GM18907 (cell line): ENCODE measurements around the gene FAM120A.
"Not testable (repeated sequence)": the region's sequence is repeated elsewhere in the genome, so short reads cannot be mapped to it uniquely, and the experiment has no call there.

Experiments used
- ATAC-seq: cut with Tn5 transposase; IDR thresholded peaks from one replicate; pipeline ENCODE4 v1.9.1; 2021; ENCODE audit warnings: mild to moderate bottlenecking, moderate library complexity; ENCODE audit not compliant: unreplicated experiment

FAM120A gene

GRCh38 chr9:93450945-93451815 is at the start of gene FAM120A:
TSS of gene FAM120A (plus strand) at chr9:93451685. CDS start at chr9:93451916, 231 bp downstream.
- ATAC-seq: peak; percentile 57

- no peak for ATAC-seq
These were observed 45.1 kb upstream of the FAM120A start for GRCh38 chr9:93406371-93406770.

- no peak for ATAC-seq
These were observed 38.0 kb upstream of the FAM120A start for GRCh38 chr9:93413530-93413929.

- ATAC-seq: no peak
These were observed 36.3 kb upstream of the FAM120A start for GRCh38 chr9:93415176-93415690.

GRCh38 chr9:93416530-93417235 is 34.8 kb upstream of the FAM120A start:
- no peak for ATAC-seq

- ATAC-seq: no peak
These were observed 33.9 kb upstream of the FAM120A start for GRCh38 chr9:93417538-93417937.

GRCh38 chr9:93419023-93419422 is 32.5 kb upstream of the FAM120A start:
- ATAC-seq: no peak

GRCh38 chr9:93422977-93423616 is 28.4 kb upstream of the FAM120A start:
- ATAC-seq: no peak

GRCh38 chr9:93427655-93428379 is 23.7 kb upstream of the FAM120A start:
- no peak for ATAC-seq

GRCh38 chr9:93431539-93432105 is 19.9 kb upstream of the FAM120A start:
- no peak for ATAC-seq

GRCh38 chr9:93432964-93433363 is 18.5 kb upstream of the FAM120A start:
- no peak for ATAC-seq

GRCh38 chr9:93434056-93434455 is 17.4 kb upstream of the FAM120A start:
- ATAC-seq: no peak

GRCh38 chr9:93435386-93435785 is 16.1 kb upstream of the FAM120A start:
- ATAC-seq: no peak

- no peak for ATAC-seq
These were observed 15.3 kb upstream of the FAM120A start for GRCh38 chr9:93436218-93436617.

GRCh38 chr9:93436655-93437407 is 14.7 kb upstream of the FAM120A start:
- ATAC-seq: no peak

- no peak for ATAC-seq
These were observed 13.5 kb upstream of the FAM120A start for GRCh38 chr9:93437996-93438395.

- not testable (repeated sequence) for ATAC-seq
These were observed 12.2 kb upstream of the FAM120A start for GRCh38 chr9:93439301-93439700.

- ATAC-seq: no peak
These were observed 10.4 kb upstream of the FAM120A start for GRCh38 chr9:93440896-93441580.

- no peak for ATAC-seq
These were observed 5.4 kb upstream of the FAM120A start for GRCh38 chr9:93446073-93446472.
